ENCODE measurements around the gene SLC38A3.

The SLC38A3 gene

GRCh38 chr3:50194903-50195500, 10.1 kb upstream of the SLC38A3 start:
- TF ChIP-seq, protein P1, sequence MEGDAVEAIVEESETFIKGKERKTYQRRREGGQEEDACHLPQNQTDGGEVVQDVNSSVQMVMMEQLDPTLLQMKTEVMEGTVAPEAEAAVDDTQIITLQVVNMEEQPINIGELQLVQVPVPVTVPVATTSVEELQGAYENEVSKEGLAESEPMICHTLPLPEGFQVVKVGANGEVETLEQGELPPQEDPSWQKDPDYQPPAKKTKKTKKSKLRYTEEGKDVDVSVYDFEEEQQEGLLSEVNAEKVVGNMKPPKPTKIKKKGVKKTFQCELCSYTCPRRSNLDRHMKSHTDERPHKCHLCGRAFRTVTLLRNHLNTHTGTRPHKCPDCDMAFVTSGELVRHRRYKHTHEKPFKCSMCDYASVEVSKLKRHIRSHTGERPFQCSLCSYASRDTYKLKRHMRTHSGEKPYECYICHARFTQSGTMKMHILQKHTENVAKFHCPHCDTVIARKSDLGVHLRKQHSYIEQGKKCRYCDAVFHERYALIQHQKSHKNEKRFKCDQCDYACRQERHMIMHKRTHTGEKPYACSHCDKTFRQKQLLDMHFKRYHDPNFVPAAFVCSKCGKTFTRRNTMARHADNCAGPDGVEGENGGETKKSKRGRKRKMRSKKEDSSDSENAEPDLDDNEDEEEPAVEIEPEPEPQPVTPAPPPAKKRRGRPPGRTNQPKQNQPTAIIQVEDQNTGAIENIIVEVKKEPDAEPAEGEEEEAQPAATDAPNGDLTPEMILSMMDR (IDR thresholded peaks at IDR 0.05; ENCODE audit: low read length, missing control alignments), result no peak
- no peak overlapping the region for H3K4me3 ChIP-seq (replicated peaks; ENCODE audit: low read depth, low read length)
- no peak for DNase-seq (ENCODE audit: low read depth)

- no peak for DNase-seq (ENCODE audit: low read depth)
- TF ChIP-seq, protein P1 (IDR thresholded peaks at IDR 0.05; ENCODE audit: low read length, missing control alignments), result no peak
- H3K4me3 ChIP-seq (replicated peaks; ENCODE audit: low read depth, low read length), result no peak overlapping the region
Measured at GRCh38 chr3:50195501-50196252, 9.4 kb upstream of the SLC38A3 start.

GRCh38 chr3:50196253-50196801, 8.7 kb upstream of the SLC38A3 start:
- no peak for DNase-seq (ENCODE audit: low read depth)
- TF ChIP-seq, protein P1 (IDR thresholded peaks at IDR 0.05; ENCODE audit: low read length, missing control alignments), result no peak
- H3K4me3 ChIP-seq (replicated peaks; ENCODE audit: low read depth, low read length), result no peak overlapping the region

DNA sequence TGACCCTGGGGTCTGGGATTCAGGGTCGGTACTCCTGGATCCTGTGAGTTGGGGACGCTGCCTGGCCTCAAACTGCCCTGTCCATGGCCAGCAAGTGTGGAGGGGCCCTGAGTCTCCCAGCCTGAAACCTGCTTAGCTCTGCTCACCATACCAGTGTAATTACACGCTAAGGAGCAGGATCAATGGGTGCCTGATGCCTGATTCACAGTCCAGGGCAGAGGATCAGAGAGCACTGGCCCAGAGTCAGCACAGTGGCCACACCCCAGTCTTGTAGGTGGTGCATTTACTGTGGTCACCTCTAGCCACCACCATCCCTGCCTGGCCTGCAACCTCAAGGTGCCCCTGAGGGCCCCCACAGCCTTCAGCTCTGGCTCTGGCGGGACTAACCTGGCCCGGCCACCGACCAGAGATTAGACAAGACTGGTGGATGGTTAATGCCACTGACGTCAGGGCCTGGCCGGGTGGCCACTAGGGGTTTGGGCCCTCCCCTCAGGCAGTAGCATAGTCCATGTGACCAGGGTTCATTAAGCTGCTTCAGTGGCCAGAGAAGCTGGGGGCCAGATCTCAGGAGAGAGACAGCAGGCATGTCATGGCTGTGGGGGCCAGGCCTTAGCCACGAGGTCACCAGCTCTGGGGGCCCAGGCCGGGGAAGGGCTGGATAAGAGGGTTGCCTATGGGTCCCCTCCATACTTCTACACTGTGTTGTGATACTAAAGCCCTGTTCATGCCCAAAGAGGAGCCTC, 3.3 kb upstream of the SLC38A3 start:
- DNase-seq (ENCODE audit: low read depth), result no peak
- H3K4me3 ChIP-seq (replicated peaks; ENCODE audit: low read depth, low read length), result no peak overlapping the region
- TF ChIP-seq, protein P1 (IDR thresholded peaks at IDR 0.05; ENCODE audit: low read length, missing control alignments), result no peak

- no peak for DNase-seq (ENCODE audit: low read depth)
- TF ChIP-seq, protein P1 (IDR thresholded peaks at IDR 0.05; ENCODE audit: low read length, missing control alignments), result no peak
- no peak overlapping the region for H3K4me3 ChIP-seq (replicated peaks; ENCODE audit: low read depth, low read length)
Measured at GRCh38 chr3:50202353-50203112, 2.5 kb upstream of the SLC38A3 start.

- TF ChIP-seq, protein P1 (IDR thresholded peaks at IDR 0.05; ENCODE audit: low read length, missing control alignments), result no peak
- DNase-seq (ENCODE audit: low read depth), result no peak
- no peak overlapping the region for H3K4me3 ChIP-seq (replicated peaks; ENCODE audit: low read depth, low read length)
Measured at GRCh38 chr3:50203113-50203808, 1.8 kb upstream of the SLC38A3 start.
